Measurements from ENCODE around the gene CD52.

CD52 gene, protein sequence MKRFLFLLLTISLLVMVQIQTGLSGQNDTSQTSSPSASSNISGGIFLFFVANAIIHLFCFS

DNA sequence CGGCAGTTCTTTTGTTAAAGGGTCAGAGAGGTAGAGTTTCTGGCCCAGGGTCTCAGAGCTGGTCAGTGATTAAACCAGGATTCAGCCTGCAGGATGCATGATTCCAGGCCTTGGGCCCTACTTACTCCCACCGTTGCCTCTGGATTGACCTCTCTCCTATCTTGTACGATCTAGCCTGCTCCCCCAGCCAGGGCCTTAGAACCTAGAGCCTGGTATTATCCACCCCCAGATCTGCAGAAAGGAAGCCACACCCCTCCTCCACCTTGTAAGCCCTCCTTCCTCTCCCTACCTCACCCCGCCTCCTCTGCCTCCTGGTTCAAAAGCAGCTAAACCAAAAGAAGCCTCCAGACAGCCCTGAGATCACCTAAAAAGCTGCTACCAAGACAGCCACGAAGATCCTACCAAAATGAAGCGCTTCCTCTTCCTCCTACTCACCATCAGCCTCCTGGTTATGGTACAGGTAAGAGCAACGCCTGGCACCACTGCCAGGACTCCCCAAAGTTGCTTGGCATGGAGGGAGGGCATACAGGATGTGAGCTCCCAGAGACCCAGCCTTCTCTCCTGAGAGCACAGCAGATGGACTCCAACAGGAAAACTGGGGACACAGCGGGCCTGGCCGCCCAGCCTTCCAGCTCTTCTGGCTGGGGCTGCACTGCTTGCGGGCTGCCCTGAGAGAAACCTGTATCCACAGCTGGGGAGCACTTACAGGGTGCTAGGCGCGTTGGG is at the start of gene CD52:
TSS of gene CD52 (plus strand) at position 347 of the 726 bp plus-strand sequence. CDS start at position 407, 60 bp downstream.
- no peak for DNase-seq

DNA sequence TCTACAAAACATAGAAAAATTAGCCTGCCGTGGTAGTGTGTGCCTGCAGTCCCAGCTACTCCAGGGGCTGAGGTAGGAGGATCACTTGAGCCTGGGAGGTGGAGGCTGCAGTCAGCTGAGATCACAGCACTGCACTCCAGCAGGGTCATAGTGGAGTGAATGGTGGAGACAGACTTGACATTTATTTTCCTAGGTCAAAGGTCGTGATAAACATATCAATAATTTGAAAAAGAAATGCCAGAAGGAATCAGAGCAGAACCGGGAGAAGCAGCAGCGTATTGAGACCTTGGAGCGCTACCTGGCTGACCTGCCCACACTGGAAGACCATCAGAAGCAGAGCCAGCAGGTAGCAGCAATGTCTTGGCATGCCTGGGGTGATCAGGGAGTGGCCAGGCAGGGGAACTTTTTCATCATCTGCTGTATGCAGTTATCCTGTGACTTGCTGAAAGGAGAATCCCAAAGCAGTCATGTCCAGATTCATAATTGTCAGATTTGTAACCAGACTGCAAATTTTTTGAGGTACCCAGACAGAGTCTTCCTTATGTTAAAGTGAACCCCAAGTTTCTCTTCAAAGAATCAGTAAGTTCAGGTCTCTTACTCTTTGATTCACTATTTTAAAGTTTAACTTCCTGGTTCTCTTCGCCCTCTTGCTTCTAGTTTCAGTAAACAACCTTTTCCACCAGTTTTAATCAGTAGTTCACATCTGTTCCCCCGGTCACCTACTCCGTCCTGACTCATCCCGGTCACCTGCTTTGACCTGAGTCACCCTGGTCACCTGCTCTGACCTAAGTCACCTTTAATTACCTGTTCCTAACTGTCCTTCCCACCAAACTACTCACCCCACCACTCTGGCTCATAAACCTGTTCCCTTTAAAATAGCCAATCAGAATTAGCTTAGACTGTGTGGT is 49.2 kb upstream of the CD52 start:
- no peak for DNase-seq

DNA sequence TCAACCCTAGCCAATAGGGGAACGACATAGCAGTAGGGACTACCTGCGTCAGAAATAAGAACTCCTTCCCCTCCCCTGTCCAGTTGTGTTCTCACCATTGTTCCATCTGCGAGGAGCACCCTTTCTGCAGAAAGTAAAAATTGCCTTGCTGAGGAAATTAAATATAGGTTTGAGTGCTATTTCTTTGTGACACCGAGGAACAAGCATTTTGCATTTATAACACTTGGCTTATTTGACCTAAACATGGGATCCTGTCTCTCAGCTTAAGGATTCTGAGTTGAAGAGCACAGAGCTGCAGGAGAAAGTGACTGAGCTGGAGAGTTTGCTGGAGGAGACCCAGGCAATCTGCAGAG is 48.6 kb upstream of the CD52 start:
- no peak for DNase-seq

DNA sequence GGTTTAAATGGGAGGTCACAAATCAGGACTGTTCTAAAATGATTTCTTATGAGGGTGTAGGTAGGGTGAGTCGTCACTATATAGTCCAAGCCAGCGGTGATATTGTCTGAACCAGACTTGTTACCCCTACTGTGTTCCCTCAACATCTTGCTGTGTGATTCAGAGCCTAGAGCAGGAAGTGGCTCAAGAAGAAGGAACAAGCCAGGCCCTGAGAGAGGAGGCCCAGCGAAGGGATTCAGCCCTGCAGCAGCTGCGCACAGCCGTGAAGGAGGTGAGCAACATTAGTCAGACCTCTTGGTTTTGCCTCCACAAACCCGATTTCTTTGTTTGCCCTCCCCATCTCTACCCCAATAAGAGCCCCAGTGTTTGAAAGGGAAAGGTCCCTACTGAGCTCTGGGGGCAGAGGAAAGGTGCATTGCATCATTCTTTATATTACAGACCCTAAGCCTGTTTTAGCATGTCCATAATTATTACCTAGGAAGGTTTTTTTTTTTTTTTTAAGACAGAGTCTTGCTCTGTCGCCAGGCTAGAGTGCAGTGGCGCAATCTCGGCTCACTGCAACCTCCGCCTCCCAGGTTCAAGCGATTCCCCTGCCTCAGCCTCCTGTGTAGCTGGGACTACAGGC is 42.8 kb upstream of the CD52 start:
- no peak for DNase-seq

DNA sequence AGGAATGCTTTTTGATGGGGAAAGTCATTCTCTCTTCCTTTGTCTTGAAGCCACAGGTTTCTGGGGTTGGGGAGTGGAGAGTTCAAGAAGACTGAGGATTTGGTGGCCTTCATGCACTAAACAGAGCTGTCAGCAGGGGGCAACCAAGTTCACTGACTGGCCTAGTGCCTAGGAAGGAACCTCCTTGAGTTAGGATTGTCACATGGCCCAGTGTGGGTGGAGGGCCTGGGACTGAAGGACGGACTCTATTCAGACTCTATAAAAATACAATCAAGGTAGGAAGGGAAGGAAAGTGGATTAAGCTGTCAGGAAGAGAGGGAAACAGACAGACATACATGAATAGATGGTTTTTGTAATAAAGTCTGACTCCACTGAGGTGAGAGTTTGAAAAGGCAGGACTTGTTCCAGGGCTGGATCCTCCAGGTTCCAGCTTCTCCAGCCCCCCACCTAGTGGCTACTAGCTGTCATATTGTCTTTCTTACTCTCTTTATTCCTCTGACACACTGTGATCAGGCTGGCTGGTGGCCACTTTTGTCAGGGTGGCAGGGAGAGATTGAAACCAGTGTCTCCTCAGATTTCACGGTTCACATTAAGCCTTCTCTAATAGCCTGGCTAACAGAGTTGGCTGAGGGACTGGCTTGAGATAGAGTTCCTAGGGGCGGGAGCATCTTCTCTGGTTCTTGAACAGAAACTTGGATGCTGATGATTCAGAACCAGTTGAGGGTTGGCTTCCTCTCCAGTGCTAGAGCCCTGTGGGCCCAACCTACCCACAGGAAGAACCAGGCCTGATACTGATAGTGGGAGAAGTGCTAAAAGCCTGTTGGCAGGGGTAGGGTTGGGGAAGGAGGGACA is 42.0 kb upstream of the CD52 start:
- DNase-seq, result peak; percentile 10 to 26

DNA sequence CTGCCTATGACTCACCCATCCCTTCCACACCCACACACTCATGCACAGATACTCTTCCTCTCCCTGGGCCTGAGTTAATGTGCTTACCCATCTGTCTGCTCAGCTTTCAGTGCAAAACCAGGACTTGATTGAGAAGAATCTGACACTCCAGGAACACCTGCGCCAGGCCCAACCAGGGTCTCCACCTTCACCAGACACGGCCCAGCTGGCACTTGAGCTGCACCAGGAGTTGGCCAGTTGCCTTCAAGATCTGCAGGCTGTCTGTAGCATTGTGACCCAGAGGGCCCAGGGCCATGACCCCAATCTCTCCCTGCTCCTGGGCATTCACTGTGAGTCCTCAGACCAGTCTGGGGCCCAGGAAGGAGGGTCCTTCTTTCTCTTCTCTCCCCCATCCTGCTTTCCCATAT is 41.3 kb upstream of the CD52 start:
- no peak for DNase-seq

DNA sequence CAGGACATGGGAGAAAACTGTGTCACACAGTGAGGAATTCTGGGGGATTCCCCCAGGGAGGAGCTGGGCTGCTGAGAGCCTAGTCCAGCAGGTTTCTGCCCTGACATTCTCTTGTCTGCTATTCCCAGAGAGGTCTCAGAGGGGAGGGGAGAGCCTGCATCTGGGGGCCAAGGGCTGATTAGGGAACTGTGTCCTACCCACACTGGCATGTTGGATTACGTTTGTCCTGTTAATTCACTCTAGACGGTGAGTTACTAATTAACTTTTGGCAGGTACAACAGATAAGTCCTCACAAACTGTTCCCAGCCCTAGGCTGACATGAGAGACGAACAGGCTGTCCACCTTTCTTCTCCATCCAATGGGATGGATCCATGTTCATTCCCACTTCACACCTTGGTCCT is 40.5 kb upstream of the CD52 start:
- DNase-seq, result no peak

DNA sequence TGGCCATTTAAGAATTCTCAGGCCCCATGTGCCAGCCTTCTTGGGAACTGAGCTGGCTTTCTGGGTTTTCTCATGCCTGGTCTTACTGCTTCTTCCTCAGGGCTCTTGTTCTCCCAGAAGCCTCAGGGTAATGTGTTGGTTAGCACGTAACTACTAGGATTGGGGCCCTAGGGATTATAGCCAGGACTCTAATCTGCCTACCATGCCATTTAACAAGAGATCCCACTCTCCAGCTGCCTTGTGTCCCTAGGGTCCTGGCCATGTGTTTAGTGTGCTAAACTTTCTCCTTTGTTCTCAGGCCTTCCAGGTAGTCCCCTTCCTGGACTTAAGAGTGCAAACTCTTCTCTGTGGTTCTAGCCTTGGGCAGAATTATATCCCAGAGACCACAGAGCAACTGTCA is 40.0 kb upstream of the CD52 start:
- no peak for DNase-seq

DNA sequence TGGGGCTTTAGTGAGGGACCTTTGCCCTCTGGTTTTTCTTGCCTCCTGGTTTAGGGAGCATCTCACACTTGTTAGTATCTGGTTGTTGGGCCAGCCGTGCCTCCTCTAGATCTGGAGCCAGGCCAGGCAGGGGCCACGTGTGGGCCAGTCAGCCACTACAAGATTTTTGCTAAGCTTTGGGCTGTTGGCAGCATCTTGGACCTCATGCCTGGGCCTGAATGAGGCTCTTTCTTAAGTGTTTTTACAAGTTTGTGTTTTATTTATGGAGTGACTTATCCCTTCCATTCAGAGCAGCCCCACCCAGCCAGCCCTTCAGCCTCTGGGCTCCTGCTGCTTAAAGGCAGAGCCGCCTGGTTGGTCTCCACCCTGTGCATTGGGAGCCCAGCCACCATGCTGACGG is 39.5 kb upstream of the CD52 start:
- DNase-seq, result no peak

DNA sequence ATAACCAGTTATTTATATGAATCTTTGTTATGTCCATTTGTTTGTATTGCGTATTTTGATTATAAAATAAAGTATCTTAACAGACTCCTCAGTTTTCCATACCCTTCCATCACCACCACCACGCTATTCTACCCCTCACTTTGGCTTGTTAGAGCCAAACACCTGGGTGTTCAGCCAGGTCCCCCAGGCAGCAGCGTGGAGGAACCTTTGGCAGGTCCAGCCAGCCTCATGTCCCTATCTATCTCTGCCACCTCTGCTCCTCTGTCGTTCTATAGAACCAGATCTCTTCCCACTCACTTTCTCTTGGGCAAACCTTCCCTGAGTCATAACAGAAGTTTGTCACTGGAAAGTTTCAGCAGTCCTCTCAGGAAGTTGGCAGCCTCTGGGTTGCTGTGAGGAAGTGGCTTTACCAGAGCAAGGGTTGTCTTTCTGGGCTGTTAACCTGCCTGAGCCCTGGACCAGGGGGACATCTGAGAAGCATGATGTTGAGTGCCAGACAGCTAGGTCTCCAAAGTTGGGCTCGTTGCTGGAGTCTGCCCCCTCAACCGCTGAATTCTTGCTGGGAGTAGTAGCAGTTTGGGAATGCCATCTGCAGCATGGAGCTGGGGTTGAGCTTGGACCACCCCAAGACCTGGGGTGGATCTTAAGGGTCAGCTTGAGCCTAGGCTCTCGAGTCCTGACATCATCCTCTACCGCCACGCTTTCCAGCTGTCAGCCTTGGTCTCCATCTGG is 38.9 kb upstream of the CD52 start:
- DNase-seq, result no peak

DNA sequence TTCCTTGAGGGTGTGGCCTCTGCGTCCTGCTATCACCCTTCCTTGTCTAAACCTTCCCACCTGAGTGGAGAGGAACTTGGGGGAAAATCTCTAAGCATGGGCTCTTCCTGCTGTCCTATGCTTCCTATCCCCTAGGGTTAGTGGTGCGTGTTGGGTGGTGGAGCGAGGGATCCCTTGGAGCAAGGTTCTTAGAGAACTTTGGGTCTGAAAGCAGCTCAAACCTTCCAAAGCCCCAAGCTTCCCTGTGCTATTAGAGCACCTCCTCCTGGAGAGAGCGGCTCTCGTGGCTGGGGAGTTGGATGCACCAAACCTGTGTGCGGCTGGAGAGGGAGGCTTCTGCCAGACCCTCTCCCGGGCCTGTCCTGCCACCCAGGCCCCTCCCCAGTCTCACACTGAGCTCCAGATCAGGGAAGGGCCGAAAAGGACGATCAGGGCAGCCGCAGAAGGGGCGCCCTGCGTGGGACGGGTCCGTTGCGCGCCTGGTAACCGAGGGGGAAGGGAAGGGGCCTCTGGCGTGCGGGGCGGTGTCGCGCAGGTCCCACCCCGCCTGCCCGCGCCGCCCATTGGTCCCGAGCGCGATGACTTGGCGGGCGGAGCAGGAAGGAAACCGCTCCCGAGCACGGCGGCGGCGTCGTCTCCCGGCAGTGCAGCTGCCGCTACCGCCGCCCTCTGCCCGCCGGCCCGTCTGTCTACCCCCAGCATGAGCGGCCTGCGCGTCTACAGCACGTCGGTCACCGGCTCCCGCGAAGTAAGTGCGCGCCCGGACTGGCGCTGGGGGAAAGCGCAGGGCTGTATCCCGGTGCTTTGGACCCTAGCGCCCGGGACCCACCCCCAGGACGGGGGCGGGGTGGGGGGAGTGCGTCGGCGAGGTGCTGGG is 38.1 kb upstream of the CD52 start, which contains the start of gene SH3BGRL3:
TSS of gene SH3BGRL3 (plus strand) at position 631 of the 877 bp plus-strand sequence. CDS start at position 701, 70 bp downstream.
- peak; percentile 57 to 83 for DNase-seq

DNA sequence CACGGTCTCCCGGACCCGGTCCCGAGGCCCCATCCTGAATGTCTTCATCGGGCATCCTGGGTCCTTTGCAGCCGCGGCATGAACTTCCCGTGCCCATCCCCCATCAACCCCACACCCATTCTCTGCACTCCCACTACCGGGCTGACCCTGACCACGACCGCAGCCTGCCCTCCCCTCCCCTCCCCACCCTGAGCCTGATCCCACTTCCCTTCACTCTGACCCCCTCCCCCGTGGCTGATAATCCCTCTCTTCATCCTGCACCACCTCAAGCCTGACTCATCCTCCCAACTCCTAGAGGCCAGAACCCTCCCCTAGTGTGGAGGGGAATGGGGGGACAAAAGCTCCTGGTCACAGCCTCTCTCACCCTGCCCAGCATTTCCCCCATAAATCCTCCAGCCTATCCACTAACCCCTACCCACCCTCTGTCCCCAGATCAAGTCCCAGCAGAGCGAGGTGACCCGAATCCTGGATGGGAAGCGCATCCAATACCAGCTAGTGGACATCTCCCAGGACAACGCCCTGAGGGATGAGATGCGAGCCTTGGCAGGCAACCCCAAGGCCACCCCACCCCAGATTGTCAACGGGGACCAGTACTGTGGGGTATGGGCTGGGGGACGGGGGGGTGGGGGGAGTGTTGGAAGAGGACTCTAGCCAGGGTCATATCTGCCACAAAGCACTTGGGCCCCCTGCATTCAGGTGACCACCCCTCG is 37.3 kb upstream of the CD52 start:
- DNase-seq, result no peak

DNA sequence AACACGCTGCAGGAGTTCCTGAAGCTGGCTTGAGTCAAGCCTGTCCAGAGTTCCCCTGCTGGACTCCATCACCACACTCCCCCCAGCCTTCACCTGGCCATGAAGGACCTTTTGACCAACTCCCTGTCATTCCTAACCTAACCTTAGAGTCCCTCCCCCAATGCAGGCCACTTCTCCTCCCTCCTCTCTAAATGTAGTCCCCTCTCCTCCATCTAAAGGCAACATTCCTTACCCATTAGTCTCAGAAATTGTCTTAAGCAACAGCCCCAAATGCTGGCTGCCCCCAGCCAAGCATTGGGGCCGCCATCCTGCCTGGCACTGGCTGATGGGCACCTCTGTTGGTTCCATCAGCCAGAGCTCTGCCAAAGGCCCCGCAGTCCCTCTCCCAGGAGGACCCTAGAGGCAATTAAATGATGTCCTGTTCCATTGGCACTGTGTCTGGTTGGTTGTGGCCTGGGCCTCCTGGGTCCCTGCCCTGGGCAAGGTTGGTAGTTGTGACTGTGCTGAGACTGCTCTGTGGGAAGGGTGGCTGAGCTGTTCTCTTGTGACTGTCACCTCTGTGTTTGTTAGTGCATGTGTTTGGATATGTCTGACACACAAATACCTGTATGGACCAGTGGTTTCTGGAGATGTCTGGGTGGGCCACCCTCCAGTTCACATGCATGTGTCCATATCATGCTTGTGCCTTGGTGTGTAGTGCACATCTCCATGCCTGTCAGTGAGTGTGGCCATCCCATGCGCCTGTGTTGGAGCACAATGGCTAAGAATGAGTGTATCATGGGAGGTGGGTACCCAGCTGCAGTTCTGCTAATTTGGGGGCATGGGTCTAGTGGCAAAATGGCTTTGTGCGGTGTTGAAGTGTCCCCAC is 36.4 kb upstream of the CD52 start:
- DNase-seq, result no peak

DNA sequence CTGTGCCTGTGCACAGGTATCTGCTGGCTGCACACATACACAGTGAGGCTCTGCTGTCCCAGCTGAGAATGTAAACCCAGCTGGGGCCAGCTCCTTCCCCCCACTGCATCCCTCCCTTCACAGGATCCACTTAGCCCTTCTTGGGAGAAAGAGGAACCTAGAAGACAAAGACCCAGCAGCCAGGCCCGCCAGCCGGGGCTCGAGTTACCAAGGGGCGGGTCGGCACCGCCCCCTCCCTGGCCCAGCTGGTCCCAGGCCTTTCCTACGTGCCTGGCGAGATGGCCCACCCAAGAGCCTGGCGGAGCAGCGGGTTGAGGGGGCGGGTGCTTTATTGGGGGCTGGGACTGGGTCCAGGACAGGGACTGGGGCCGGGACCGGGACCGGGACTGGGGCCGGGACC is 35.8 kb upstream of the CD52 start:
- DNase-seq, result no peak

DNA sequence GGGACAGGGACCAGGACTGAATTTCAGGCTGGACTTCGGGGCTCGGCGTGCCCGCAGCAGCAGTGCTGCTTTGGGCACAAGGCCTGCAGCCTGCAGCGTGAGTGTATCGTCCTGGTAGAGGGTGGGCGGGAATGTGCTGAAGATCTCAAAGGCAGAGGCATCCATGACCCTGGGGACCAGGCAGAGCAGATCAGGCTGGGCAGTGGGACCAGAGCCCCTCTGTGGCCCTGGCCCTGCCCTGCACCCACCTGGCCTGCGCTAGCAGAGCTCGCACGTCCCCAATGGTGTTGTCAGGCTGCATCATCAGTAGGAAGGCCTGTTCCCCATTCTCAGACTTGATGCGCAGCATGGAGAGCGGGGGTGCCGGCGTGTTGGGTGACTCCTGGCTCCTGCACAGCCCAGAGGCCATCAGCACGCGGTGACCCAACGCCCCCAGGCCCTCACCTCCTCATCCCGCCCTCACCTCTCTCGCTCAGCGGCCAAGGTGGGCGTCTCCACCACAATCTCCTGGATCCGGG is 35.3 kb upstream of the CD52 start:
- DNase-seq, result no peak

DNA sequence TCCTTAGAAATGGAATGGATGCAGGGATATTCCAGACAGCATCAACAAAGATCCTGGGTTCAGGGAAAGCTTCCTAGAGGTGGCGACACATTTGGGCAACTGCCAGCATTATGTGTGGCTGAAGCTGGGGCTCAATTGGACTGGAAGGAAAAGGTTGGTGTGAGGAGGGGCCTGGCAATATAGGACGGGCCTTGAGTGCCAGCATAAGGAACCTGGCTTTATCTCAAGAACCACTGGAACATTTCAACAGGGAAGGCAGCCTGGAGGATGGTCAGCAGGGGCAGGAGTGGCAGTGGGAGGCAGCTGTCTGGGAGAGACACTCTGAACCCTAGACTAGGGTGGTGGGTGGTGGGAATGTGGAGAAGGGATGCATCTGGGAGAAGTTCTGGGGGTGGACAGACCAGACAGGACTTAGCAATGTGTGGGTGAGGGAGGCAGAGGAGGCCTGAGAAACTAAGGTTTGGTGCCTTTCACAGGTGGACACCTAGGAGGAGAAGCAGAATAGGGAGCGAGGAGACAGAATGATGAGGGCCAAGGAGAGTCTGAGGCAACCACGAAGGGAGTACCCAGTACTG is 34.4 kb upstream of the CD52 start:
- DNase-seq, result no peak

DNA sequence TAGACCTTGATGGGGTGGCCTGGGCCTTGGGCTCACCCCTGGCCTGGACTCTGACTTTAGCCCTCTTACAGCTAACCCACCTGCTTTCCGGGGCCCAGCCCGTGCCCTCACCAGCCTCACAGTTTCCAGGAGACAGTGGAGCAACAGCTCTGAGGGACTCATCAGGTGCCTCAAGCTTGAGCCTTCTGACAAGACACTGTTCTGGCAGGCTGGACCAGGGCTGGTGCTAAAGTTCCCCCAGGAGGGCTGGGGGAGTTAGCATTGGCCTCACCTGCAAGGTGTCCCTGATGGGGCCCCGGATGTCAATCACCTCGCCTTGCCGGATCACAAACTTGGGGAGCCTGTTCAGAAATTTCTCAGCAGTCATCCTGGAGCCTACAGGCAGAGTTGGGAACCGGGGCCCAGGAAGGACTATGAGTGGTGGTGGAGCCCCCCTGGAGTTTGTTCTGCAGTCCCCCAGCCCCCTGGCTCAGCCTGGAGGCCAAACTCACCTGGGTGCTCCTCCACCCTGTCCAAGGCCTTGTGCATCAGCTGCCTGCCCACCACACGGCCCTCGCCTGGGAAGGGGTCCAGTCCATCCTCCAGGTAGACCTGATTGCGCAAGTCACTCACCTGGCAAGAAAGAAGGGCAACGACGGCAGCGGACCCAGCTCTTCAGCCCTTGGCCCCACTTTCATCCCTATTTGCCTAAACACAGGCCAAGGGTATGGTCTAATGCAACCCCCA is 33.7 kb upstream of the CD52 start:
- no peak for DNase-seq
